ENCODE results near the gene CELA3B. TPM values are rescaled to one million over a fixed set of nuclear protein-coding genes. Genes with fewer than 3 reads are reported as not detected.

Gene CELA3B
- total and polyA plus RNA-seq, 4 donors: 0.50 TPM; not detected in 3

Small RNA genes lying within 50 kb of the gene (small RNA-seq; reads per million reads assigned to genes)
- not detected for gene RN7SL186P (ENCODE audit: low replicate concordance)
- not detected for gene RN7SL386P (ENCODE audit: low replicate concordance)
- not detected for gene RNU6-1022P (ENCODE audit: low replicate concordance)
- gene RNU6-776P (ENCODE audit: low replicate concordance): not detected

Other genes with a start within 250 kb of the CELA3B start
- gene USP48, start 193.9 kb upstream of the CELA3B start, total RNA-seq: 10 to 100 TPM; 41.0 to 76.3 TPM
- 10 to 100 TPM; 60.9 to 62.9 TPM for gene USP48, start 193.9 kb upstream of the CELA3B start, polyA plus RNA-seq (ENCODE audit: insufficient read length in 2 of 2)
- under 1 TPM; 0.66 to 0.79 TPM for gene LDLRAD2, start 164.8 kb upstream of the CELA3B start, total RNA-seq
- gene LDLRAD2, start 164.8 kb upstream of the CELA3B start, polyA plus RNA-seq (ENCODE audit: insufficient read length in 2 of 2): 1 to 10 TPM; 4.4 to 5.6 TPM
- gene HSPG2, start 39.7 kb upstream of the CELA3B start, total RNA-seq: 10 to 100 TPM; 57.5 to 72.1 TPM
- gene HSPG2, start 39.7 kb upstream of the CELA3B start, polyA plus RNA-seq (ENCODE audit: insufficient read length in 2 of 2): 10 to 100 TPM; 49.6 to 85.8 TPM
- gene CELA3A, start 24.6 kb downstream of the CELA3B start, total RNA-seq: not detected
- gene CELA3A, start 24.6 kb downstream of the CELA3B start, polyA plus RNA-seq (ENCODE audit: insufficient read length in 2 of 2): not detected
- 100 to 1,000 TPM; 387 to 542 TPM for gene CDC42, start 75.7 kb downstream of the CELA3B start, total RNA-seq
- 100 to 1,000 TPM; 401 to 449 TPM for gene CDC42, start 75.7 kb downstream of the CELA3B start, polyA plus RNA-seq (ENCODE audit: insufficient read length in 2 of 2)
- 10 to 100 TPM; 12.9 to 35.0 TPM for gene WNT4, start 166.1 kb downstream of the CELA3B start, total RNA-seq
- gene WNT4, start 166.1 kb downstream of the CELA3B start, polyA plus RNA-seq (ENCODE audit: insufficient read length in 2 of 2): 10 to 100 TPM; 26.5 to 26.7 TPM

All from spinal cord (tissue), 4 donors.